NCI-H1694 (cell line): ENCODE data around the gene NFATC4.

Experiments
- DNase-seq: peaks from one replicate; lab custom pipeline; 2025; lab: John Stamatoyannopoulos, UW

NFATC4 gene

GRCh38 chr14:24411443-24412389 lies 43.7 kb downstream of the NFATC4 start:
- DNase-seq, result peak; percentile 41

GRCh38 chr14:24414077-24414476 lies 46.1 kb downstream of the NFATC4 start:
- no peak for DNase-seq

- no peak for DNase-seq
These were observed 46.9 kb downstream of the NFATC4 start for GRCh38 chr14:24414732-24415420.

DNA sequence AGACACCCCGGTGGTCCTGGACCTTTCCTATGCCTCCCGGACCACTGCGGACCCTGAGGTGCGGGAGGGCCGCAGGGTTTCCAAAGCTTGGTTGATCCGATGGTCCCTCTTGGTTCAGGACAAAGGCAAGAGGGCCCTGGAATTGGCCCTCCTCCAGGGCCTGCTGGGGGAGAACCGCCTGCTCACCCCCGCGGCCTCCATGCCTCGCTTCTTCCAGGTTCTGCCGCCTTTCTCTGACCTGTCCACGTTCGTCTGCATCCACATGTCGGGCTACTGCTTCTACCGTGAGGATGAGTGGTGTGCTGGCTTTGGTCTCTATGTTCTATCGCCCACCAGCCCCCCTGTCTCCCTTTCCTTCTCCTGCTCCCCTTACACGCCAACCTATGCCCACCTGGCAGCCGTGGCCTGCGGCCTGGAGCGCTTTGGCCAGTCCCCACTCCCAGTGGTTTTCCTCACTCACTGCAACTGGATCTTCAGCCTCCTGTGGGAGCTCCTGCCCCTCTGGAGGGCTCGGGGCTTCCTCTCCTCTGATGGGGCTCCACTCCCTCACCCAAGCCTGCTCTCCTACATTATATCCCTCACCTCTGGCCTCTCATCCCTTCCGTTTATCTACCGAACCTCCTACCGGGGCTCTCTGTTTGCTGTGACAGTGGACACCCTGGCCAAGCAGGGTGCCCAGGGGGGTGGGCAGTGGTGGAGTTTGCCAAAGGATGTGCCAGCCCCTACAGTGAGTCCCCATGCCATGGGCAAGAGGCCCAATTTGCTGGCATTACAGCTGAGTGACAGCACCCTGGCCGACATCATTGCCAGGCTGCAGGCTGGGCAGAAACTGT lies 47.7 kb downstream of the NFATC4 start:
- no peak for DNase-seq

- DNase-seq, result no peak
These were observed 48.4 kb downstream of the NFATC4 start for GRCh38 chr14:24416254-24416931.

DNA sequence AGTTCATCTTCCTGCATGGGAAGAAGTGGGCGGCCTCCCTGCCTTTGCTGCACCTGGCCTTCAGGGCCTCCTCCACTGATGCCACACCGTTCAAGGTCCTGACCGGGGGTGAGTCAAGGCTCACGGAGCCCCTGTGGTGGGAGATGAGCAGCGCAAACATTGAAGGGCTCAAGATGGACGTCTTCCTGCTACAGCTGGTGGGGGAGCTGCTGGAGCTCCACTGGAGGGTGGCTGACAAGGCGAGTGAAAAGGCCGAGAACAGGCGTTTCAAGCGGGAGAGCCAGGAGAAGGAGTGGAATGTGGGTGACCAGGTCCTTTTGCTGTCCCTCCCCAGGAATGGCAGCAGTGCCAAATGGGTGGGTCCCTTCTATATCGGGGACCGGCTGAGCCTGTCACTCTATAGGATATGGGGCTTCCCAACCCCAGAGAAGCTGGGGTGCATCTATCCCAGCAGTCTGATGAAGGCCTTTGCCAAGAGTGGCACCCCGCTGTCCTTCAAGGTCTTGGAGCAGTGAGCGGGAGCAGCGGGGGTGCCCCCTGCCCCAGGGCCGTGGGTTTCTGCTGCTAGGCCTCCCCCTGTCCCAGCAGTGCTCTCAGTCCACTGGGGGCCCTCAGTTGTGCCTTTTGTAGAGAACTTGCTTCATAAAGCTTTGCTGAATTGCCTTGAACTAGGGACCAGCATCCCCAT lies 49.1 kb downstream of the NFATC4 start:
- DNase-seq, result no peak

DNA sequence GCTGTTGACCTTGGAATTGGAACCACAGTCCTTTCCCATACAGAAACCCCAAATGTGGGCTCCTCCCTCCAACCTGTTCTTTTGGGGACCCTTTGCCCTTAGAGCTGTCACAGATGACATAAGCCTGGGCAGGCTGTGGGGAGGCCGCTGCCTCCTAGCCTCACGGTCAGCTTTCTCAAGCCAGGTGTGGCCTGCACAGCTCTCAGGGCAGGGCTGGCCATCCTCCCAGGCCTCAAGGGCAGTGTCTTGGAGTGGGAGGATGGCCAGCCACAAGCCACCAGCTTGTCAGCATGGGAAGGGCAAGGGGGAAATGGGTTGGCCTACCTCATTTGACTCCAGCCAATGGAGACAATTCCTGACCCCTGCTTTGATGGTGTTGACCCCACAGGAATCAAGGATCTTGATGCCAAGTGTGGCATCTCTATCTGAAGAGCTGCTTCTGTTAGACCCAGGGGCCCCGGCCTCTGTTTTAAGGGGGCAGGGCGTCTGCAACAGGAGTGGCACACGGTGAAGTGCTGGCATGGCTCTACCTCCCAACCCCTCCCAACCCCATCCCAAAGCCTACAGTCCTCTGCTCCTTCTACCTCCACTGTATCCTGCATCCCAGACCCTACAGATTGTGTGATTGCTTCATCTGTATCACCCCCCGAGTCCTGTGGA lies 50.0 kb downstream of the NFATC4 start:
- no peak for DNase-seq

DNA sequence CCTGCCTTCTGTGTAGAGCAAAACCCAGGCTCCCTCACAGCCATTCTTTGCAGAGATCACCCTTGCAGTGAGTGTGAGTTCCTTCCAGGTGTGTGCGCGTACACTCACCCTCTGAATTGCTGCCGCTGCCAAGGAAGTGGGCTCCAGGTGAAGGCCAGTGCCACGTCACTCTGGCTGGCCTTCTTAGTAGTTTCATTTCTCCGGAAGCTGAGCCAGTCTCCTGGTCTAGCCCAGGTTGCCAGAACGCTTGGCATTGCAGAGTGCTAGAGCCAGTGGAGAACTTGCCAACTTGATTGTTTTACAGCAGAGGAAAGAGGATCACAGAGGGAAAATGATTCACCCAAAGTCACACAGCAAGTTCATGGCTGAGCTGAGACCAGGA lies 50.5 kb downstream of the NFATC4 start:
- DNase-seq, result no peak

DNA sequence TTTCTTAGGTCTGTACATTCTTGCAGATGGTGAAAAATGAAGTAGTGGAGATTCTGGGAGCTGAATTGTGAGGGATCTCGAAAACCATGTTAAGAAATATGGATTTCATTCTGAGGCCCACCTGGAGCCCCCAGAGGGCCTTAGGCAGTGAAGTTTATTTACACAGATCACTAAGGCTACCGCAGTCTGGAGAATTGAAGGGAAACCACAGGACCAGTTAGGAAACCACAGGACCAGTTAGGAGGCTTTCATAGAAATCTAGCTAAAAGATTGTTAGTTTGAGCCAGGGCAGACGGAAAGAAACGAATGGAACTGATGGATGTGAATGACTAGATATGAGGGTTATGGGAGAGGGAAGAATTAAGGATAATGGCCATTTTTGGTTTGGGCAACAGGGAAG lies 54.3 kb downstream of the NFATC4 start:
- DNase-seq, result no peak

DNA sequence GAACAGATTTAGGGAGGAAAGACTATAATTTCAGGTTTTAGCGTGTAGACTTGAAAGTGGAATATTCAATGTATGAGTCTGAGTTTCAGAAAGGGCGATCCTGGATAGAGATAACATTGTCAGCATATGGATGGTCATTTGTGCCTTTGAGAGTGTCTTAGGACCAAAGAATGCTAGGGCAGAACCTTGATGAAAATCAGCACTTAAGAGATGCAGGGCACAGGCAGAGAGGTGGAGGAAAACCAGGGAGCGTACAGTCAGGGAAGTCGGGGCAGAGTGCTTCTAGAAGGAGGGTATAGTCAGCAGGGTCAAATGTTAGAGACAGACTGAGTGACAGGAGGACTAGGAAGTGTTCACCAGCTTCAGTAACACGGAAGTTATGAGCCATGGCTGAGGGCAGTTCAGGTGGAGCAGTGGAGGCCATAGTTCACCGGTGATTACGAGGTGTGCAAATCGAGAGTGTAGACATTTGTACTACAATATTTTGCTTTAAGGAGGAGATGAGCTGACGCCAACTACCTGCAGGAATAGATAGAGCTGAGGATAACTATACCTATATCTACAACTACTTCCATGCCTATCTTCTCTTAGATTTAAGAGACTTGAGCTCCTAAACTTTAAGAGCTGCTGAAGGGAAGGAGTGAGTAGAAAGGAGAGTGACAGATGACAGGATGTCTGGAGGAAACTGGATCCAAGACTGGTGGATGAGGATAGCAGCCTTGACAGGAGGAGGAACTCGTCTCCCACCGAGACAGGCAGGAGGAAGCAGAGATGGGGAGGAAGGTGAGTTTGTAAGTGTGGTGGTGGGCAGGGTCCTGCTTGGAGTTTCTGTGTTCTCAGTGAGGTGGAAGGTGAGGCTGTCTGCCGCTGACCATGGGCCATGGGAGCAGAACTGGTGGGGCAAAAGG lies 55.0 kb downstream of the NFATC4 start:
- DNase-seq, result no peak

GRCh38 chr14:24425704-24426103 lies 57.7 kb downstream of the NFATC4 start:
- DNase-seq, result no peak

- DNase-seq, result no peak
These were observed 58.3 kb downstream of the NFATC4 start for GRCh38 chr14:24426150-24426911.

- DNase-seq, result no peak
These were observed 59.0 kb downstream of the NFATC4 start for GRCh38 chr14:24426912-24427536.

DNA sequence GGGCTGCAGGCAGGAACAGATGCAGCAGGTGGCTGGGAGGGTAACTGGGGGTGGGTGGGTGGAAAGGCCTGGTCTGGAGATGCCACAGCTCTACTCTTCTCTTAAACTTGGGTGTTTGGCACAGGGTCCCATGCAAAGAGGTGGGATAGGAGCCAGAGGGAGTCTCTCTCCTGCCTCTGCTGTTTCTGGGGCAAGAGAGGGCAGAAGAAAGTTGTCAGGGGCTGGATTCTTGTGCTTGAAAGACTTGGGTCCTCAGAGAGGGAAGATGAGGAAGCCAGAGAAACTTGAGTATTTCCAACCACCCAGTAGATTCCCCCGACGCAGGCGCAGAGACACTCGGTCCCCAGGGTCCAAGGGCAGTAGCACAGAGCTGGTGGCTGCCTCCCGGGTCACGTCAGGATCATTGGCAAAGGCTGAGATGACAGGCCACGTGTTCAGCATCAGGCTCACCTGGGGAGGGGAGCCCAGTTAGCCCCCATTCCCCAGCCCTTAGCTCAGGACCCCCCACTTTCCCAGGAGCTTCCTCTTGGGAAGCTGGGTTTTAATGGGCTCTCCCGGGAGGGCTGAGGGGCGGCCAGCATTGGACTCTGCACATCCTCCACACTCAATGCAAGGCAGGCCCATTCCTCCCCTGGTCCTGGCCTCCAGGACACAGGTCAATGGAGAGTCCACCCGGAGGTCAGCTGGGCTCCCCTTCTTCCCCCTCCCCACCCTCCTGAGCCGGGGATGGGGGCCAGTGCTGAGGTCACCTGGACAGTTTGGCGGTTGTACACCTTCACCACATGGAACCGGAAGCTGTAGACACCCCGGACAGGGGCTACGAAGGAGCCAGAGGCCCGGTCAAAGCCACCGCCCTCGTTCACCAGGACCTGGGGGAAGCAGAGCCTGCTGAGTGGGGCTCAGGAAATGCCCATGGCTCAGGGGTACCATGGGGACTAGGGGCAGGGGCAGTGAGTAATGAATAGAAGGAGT lies 59.8 kb downstream of the NFATC4 start:
- DNase-seq, result no peak

DNA sequence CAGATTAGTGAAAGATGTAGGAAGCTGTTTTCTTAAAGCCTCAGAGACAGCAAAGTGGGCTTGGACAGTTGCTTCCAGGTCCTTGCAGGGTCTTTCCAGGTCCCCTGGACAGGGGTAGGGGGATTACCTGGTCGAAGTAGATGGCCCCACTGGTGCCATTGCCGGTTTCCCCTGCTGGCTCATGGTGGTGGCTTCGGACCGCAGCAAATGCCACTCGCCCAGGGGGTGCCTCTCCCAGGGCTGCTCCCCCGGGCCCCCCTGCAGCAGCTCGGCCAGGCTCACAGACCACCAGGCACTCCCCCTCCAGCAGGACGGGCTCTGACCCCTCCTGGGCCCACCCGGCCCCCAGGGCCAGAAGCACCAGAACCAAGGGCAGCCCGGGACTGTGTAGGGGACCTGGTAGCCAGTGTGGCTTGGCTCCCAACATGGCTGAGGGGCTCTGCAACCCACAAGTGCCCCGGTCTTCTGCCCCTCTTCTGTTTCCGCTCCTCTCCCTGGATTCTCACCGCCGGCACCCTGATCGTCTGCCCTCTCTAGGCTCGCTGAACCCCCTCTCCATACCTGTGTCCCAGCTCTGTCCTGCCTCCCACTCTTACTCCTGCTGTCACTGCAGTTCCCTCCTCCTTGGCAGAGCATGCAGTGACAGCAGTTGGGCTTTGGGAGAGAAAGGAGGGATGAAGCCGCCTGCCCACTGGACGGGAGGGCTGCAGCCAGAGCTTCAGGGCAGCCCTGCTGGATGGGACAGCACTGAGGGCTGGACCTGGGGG lies 60.8 kb downstream of the NFATC4 start:
- DNase-seq, result no peak
